Psoas muscle (tissue), 8 donors: ENCODE measurements around the gene C11orf97. TPM values are rescaled to one million over a fixed set of nuclear protein-coding genes. Genes with fewer than 3 reads are reported as not detected.

Experiments used
- ATAC-seq, 4 donors: fragments of 200-7000 bp; cut with Tn5 transposase; one replicate each; pipeline ENCODE4 v1.9.1; 2020; ENCODE audit warnings: moderate library complexity in 3 of 4, mild to moderate bottlenecking in 2 of 4
- DNase-seq, 2 donors: peaks; one replicate each; pipeline ENCODE4 v3.0.0-alpha.2; 2020
- H3K27ac ChIP-seq: fragments of 200-600 bp; one replicate; pipeline ENCODE4 v1.8.0; 2022
- H3K27me3 ChIP-seq, 3 donors: fragments of 200-600 bp in 1 of 3; one replicate each; pipeline versions ENCODE4 v1.6.1 to v1.8.0; 2013 to 2022; ENCODE audit warnings: low read length in 2 of 3, mild to moderate bottlenecking in 2 of 3, moderate library complexity in 1 of 3; ENCODE audit not compliant: insufficient read depth in 3 of 3
- H3K36me3 ChIP-seq, 2 donors: fragments of 200-600 bp in 1 of 2; one replicate each; pipeline versions ENCODE4 v1.6.1 to v1.8.0; 2013 to 2022; ENCODE audit warnings: low read depth in 1 of 2, mild to moderate bottlenecking in 1 of 2, moderate library complexity in 1 of 2; ENCODE audit not compliant: insufficient read depth in 1 of 2
- H3K4me1 ChIP-seq: fragments of 200-600 bp; one replicate; pipeline ENCODE4 v1.8.0; 2022
- H3K4me3 ChIP-seq: fragments of 200-600 bp; one replicate; pipeline ENCODE4 v1.8.0; 2022; ENCODE audit warnings: mild to moderate bottlenecking
- H3K9me3 ChIP-seq: fragments of 200-600 bp; one replicate; pipeline ENCODE4 v1.8.0; 2022
- CTCF ChIP-seq: fragments of 200-600 bp; IDR thresholded peaks from one replicate; pipeline ENCODE4 v1.8.0; 2022; ENCODE audit warnings: antibody characterized with exemption
- WGBS, 3 donors: extraction: QIAGEN DNeasy Blood & Tissue Kit; methylation state at CpG; one replicate each; pipeline versions ENCODE4 v1.1.6 to v1.1.7; 2013; 5-methylcytosine and 5-hydroxymethylcytosine counted together
- intact Hi-C, 2 donors: fragments of 100-400 bp; cut with DNase I; formaldehyde crosslinking; loops; one replicate each; pipeline versions ENCODE4 v1.11.0 to v1.14.2; 2022
- polyA plus RNA-seq, 3 donors: library from polyadenylated mRNA; stranded (reverse); fragments of 200-250 nt; gene quantifications; one replicate each; pipeline ENCODE4 v1.2.3, GENCODE V29; 2013
- total RNA-seq, 4 donors: library from RNA; stranded (reverse); fragmentation: NEBNext Ultra II Directional in 2 of 4; extraction: Animal tissue kit (Norgen Biotek cat#: 25700) in 2 of 4; gene quantifications; one replicate each; pipeline versions ENCODE4 v1.2.1 to v1.2.4, GENCODE V29; 2021 to 2023
- donor health status: healthy with polysubstance abuse.
- donor health status: DM: no; HTN: no; CAD: no; lungs with moderate emphysema.
- donor health status: Bipolar disorder and iron deficiency.
- donor health status: healthy.
- donor health status: DM: yes; HTN: yes; CAD: no.
- donor health status: DM: no; HTN: no; CAD: no.
- donor health status: DM: no; HTN: no; CAD: no.
- donor health status: DM: yes; HTN: yes; CAD: no.

C11orf97 gene
- total and polyA plus RNA-seq, 7 donors: 0.06 TPM; not detected in 6

- intact Hi-C loops: no loop called here
- Histone ChIP-seq H3K4me3 (peak overlapping the region; percentile 82), H3K4me1 (peaks cover 16% of the 10 kb centered on the region), H3K27ac (peak overlapping the region; percentile 96), H3K9me3 (no peaks in the 10 kb centered on the region), H3K36me3 (no peaks in the 10 kb centered on the region), H3K27me3 (no peaks in the 10 kb centered on the region)
- DNase-seq (peak; percentile 37 to 62), ATAC-seq (peak in 1 of 4 donors; percentile 3)
- WGBS, 3 donors: 25 to 37% (median 29%) methylated on average over 39 to 59 of the region's 59 CpGs
- TF ChIP-seq CTCF: no peak
Observed at GRCh38 chr11:94544646-94545263, 32.5 kb downstream of the C11orf97 start.

GRCh38 chr11:94545264-94546161 lies 33.3 kb downstream of the C11orf97 start:
- H3K4me1 ChIP-seq: peaks cover 16% of the 10 kb centered on the region

GRCh38 chr11:94546162-94546470 lies 33.9 kb downstream of the C11orf97 start:
- intact Hi-C loops: no loop called here
- Histone ChIP-seq H3K27ac (no peak overlapping the region), H3K4me3 (peak overlapping the region; percentile 82), H3K36me3 (no peaks in the 10 kb centered on the region), H3K27me3 (no peaks in the 10 kb centered on the region), H3K9me3 (no peaks in the 10 kb centered on the region), H3K4me1 (peaks cover 16% of the 10 kb centered on the region)
- no peak for TF ChIP-seq CTCF
- WGBS, 3 donors: 71 to 92% (median 88%) methylated on average over 2 of the region's 2 CpGs
- no peak for DNase-seq
- ATAC-seq: no peak

More at GRCh38 chr11:94545264-94546161, 33.3 kb downstream of the C11orf97 start:
- intact Hi-C loops: no loop called here
- ATAC-seq (no peak), DNase-seq (peak; percentile 16 to 60)
- no peaks in the 10 kb centered on the region for H3K9me3 ChIP-seq
- TF ChIP-seq CTCF: no peak
- no peaks in the 10 kb centered on the region for H3K36me3 ChIP-seq
- no peak overlapping the region for H3K27ac ChIP-seq
- WGBS, 3 donors: 79 to 83% (median 81%) methylated on average over 54 of the region's 54 CpGs
- peak overlapping the region; percentile 82 for H3K4me3 ChIP-seq
- no peaks in the 10 kb centered on the region for H3K27me3 ChIP-seq

GRCh38 chr11:94546886-94547285 lies 34.6 kb downstream of the C11orf97 start:
- Histone ChIP-seq H3K9me3 (no peaks in the 10 kb centered on the region), H3K4me1 (peaks cover 16% of the 10 kb centered on the region), H3K36me3 (no peaks in the 10 kb centered on the region), H3K4me3 (no peak overlapping the region), H3K27ac (no peak overlapping the region), H3K27me3 (no peaks in the 10 kb centered on the region)
- no peak for ATAC-seq
- 91 to 100% (median 96%) methylated on average over 1 of the region's 1 CpG for WGBS, 3 donors
- intact Hi-C loops: no loop called here
- no peak for DNase-seq
- no peak for TF ChIP-seq CTCF
